Measurements from ENCODE around the gene SLIT3. TPM values are rescaled to one million over a fixed set of nuclear protein-coding genes. Genes with fewer than 3 reads are reported as not detected.
A peak's percentile ranks its signal among the peaks of the same experiment; 100 is the strongest.

The SLIT3 gene
- total RNA-seq, 4 donors from 2014 or later, result 0.97 to 6.1 (median 3.4) TPM

DNA sequence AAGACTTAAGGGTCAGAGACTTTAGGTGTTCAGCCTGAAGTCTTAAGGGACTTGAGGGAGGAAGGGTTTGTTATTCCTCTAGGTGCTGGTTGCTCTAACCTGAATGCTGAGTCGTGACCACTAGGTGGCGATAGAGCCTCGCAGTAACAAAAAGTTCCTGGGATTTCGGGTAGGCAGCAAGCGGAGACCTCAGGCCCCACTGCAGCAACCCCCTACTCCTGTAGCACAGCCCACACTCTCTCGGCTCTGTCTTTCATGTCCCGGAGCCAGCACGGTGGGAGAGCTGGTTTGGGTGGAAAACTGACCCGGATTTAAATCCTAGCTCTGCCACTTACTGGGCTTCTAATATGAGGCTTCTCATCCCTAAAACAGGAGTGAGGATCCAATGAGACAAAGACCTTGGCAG is 621.4 kb downstream of the SLIT3 start:
- Histone ChIP-seq H3K27me3 (no peaks in the 10 kb centered on the region), H3K9me3 (no peaks in the 10 kb centered on the region), H3K36me3 (no peaks in the 10 kb centered on the region), H3K27ac (no peak overlapping the region), H3K4me3 (no peak overlapping the region), H3K4me1 (peaks cover 0 to 7% of the 10 kb centered on the region in 2 donors)
- in situ Hi-C loops (cut with MboI; ENCODE audit: low sequenced_read_pairs in 4 of 4), result loop anchor here in 3 of 4 donors (10.0 to 25.0 kb wide), 4 partner anchors 608 to 905 kb away; partner anchors contain the start of genes SLIT3 (in 2 of the 3) and SPDL1 (in 1 of the 3)
- TF ChIP-seq, protein P1, sequence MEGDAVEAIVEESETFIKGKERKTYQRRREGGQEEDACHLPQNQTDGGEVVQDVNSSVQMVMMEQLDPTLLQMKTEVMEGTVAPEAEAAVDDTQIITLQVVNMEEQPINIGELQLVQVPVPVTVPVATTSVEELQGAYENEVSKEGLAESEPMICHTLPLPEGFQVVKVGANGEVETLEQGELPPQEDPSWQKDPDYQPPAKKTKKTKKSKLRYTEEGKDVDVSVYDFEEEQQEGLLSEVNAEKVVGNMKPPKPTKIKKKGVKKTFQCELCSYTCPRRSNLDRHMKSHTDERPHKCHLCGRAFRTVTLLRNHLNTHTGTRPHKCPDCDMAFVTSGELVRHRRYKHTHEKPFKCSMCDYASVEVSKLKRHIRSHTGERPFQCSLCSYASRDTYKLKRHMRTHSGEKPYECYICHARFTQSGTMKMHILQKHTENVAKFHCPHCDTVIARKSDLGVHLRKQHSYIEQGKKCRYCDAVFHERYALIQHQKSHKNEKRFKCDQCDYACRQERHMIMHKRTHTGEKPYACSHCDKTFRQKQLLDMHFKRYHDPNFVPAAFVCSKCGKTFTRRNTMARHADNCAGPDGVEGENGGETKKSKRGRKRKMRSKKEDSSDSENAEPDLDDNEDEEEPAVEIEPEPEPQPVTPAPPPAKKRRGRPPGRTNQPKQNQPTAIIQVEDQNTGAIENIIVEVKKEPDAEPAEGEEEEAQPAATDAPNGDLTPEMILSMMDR (IDR thresholded peaks at IDR 0.05 in 4 of 5, conservative IDR thresholded peaks at IDR 0.05 in 1 of 5), result peak; percentile 58 to 89 (median 76)
- TF ChIP-seq POLR2A (IDR thresholded peaks at IDR 0.05), result no peak
- peak; percentile 36 to 38 for DNase-seq
- peak; percentile 59 to 68 for ATAC-seq
- intact Hi-C loops (cut with DNase I; ENCODE audit: low total_unique reads), result loop anchor here (2.0 kb wide), 1 partner anchor 903 kb away; the partner anchor contains the start of gene SPDL1

DNA sequence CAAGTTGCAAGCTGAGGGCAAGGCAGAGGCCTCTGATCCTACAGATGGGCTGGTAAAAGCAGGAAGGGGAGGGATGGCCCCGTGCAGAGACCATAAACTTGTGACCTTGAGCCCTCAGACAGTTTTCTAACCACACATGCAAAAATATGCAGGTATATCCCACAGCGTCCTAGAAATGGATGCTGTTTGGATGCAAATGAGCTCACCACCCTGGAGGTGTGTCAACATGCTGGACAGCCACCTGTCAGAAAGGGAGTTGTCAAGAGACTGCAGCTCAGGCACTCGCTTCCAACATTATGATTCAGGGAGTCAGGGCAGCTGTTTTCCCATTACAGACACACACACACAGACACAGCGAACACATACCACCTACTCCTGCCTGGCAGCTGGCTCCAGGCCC is 624.4 kb downstream of the SLIT3 start:
- Histone ChIP-seq H3K4me1 (peaks cover 0 to 3% of the 10 kb centered on the region in 2 donors), H3K27ac (no peak overlapping the region), H3K9me3 (no peaks in the 10 kb centered on the region), H3K36me3 (no peaks in the 10 kb centered on the region), H3K27me3 (no peaks in the 10 kb centered on the region), H3K4me3 (no peak overlapping the region)
- DNase-seq, result no peak
- ATAC-seq, result no peak
- in situ Hi-C loops (cut with MboI; ENCODE audit: low sequenced_read_pairs in 4 of 4) (loop anchor here in 3 of 4 donors (10.0 to 25.0 kb wide), 4 partner anchors 611 to 908 kb away; partner anchors contain the start of genes SLIT3 (in 2 of the 3) and SPDL1 (in 1 of the 3)), intact Hi-C loops (cut with DNase I; ENCODE audit: low total_unique reads) (no loop called here)
- no peak for TF ChIP-seq POLR2A (IDR thresholded peaks at IDR 0.05)

DNA sequence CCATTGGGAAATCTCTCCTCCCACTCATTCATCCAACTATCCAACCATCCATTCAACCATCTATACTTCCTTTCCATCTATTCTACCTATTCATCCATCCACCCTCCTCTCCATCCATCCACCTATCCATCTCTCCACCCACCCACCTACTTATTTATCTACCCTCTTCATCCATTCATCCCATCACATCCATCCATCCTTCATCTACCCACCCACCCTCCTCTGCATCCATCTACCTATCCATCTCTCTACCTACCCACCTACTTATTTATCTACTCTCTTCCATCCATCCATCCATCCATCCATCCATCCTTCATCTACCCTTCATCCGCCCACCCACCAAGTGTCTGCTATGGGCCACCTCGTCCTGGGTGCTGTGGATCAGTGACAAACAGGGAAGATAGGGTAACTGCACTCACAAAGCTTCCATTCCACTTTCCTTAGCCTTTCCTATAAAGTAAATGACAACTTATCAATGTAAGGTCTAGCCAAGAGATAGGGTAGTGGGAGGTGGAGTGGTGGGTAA is 625.0 kb downstream of the SLIT3 start:
- no peak for ATAC-seq
- H3K27me3 ChIP-seq, result no peaks in the 10 kb centered on the region

GRCh38 chr5:168674893-168675482 is 626.0 kb downstream of the SLIT3 start:
- intact Hi-C loops (cut with DNase I; ENCODE audit: low total_unique reads), result no loop called here
- Histone ChIP-seq H3K4me3 (no peak overlapping the region), H3K9me3 (no peaks in the 10 kb centered on the region), H3K36me3 (no peaks in the 10 kb centered on the region), H3K4me1 (no peaks in the 10 kb centered on the region), H3K27ac (no peak overlapping the region), H3K27me3 (no peaks in the 10 kb centered on the region)
- ATAC-seq (no peak), DNase-seq (no peak)
- in situ Hi-C loops (cut with MboI; ENCODE audit: low sequenced_read_pairs in 4 of 4), result loop anchor here in 3 of 4 donors (10.0 to 25.0 kb wide), 4 partner anchors 612 to 910 kb away; partner anchors contain the start of genes SLIT3 (in 2 of the 3) and SPDL1 (in 1 of the 3)
- TF ChIP-seq, protein P1 (IDR thresholded peaks at IDR 0.05 in 4 of 5, conservative IDR thresholded peaks at IDR 0.05 in 1 of 5), result no peak
- no peak for TF ChIP-seq POLR2A (IDR thresholded peaks at IDR 0.05)

More for the DNA sequence above, 625.0 kb downstream of the SLIT3 start:
- H3K27ac ChIP-seq, result no peak overlapping the region
- H3K4me1 ChIP-seq, result no peaks in the 10 kb centered on the region
- in situ Hi-C loops (cut with MboI; ENCODE audit: low sequenced_read_pairs in 4 of 4), result loop anchor here in 3 of 4 donors (10.0 to 25.0 kb wide), 4 partner anchors 611 to 909 kb away; partner anchors contain the start of genes SLIT3 (in 2 of the 3) and SPDL1 (in 1 of the 3)
- intact Hi-C loops (cut with DNase I; ENCODE audit: low total_unique reads), result no loop called here
- no peaks in the 10 kb centered on the region for H3K36me3 ChIP-seq
- no peak for TF ChIP-seq POLR2A (IDR thresholded peaks at IDR 0.05)
- TF ChIP-seq, protein P1 (IDR thresholded peaks at IDR 0.05 in 4 of 5, conservative IDR thresholded peaks at IDR 0.05 in 1 of 5), result no peak
- DNase-seq, result no peak
- H3K4me3 ChIP-seq, result no peak overlapping the region
- H3K9me3 ChIP-seq, result no peaks in the 10 kb centered on the region

DNA sequence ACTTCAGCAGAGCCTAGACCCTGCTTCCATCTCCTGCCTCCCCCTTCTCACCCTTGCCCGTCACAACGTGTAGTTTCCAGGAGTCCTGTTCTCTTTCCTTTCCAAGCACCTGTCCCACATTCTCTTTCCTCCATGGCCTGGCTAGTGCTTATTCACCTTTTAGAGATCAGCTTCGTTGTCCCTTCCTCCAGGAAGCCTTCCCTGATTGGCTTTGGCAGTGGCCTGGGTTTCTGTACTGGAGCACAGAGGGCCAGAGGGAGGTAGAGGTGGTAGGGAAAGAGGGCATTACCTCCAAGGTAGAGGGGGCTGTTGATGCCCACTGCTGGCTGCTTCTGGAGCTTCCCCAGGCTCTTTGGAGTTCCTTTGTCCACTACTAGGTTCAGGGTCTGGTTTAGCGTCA is 628.1 kb downstream of the SLIT3 start:
- in situ Hi-C loops (cut with MboI; ENCODE audit: low sequenced_read_pairs in 4 of 4), result loop anchor here in 1 of 4 donors (10.0 kb wide), 1 partner anchor 912 kb away; the partner anchor contains the start of gene SPDL1

More for the DNA sequence above, 628.1 kb downstream of the SLIT3 start:
- H3K4me3 ChIP-seq, result no peak overlapping the region
- H3K27ac ChIP-seq, result no peak overlapping the region
- no peaks in the 10 kb centered on the region for H3K9me3 ChIP-seq
- no peaks in the 10 kb centered on the region for H3K27me3 ChIP-seq
- TF ChIP-seq, protein P1 (IDR thresholded peaks at IDR 0.05 in 4 of 5, conservative IDR thresholded peaks at IDR 0.05 in 1 of 5), result no peak
- TF ChIP-seq POLR2A (IDR thresholded peaks at IDR 0.05), result no peak
- ATAC-seq (no peak), DNase-seq (no peak)
- intact Hi-C loops (cut with DNase I; ENCODE audit: low total_unique reads), result no loop called here
- no peaks in the 10 kb centered on the region for H3K36me3 ChIP-seq
- H3K4me1 ChIP-seq, result no peaks in the 10 kb centered on the region

Data from gastrocnemius medialis (tissue), 4 donors.